22Rv1 (cell line): ENCODE data around the gene SLC35F3.

Source experiments
- H3K27ac ChIP-seq: fragments of 450-650 bp; 2 replicates; pipeline ENCODE4 v1.5.1; 2017
- ZFX ChIP-seq: fragments of 450-650 bp; IDR thresholded peaks from 2 replicates; pipeline ENCODE4 v1.6.1; 2017; ENCODE audit warnings: antibody characterized with exemption, borderline replicate concordance
- TF ChIP-seq, protein P1 (sequence below): fragments of 450-650 bp; IDR thresholded peaks from 2 replicates; pipeline ENCODE4 v1.5.1; 2017; ENCODE audit warnings: mild to moderate bottlenecking

The SLC35F3 gene

GRCh38 chr1:234139966-234140365 lies 235.5 kb downstream of the SLC35F3 start:
- TF ChIP-seq ZFX, result no peak
- TF ChIP-seq, protein P1, sequence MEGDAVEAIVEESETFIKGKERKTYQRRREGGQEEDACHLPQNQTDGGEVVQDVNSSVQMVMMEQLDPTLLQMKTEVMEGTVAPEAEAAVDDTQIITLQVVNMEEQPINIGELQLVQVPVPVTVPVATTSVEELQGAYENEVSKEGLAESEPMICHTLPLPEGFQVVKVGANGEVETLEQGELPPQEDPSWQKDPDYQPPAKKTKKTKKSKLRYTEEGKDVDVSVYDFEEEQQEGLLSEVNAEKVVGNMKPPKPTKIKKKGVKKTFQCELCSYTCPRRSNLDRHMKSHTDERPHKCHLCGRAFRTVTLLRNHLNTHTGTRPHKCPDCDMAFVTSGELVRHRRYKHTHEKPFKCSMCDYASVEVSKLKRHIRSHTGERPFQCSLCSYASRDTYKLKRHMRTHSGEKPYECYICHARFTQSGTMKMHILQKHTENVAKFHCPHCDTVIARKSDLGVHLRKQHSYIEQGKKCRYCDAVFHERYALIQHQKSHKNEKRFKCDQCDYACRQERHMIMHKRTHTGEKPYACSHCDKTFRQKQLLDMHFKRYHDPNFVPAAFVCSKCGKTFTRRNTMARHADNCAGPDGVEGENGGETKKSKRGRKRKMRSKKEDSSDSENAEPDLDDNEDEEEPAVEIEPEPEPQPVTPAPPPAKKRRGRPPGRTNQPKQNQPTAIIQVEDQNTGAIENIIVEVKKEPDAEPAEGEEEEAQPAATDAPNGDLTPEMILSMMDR, result no peak
- no peak overlapping the region for H3K27ac ChIP-seq

GRCh38 chr1:234140388-234140787 lies 235.9 kb downstream of the SLC35F3 start:
- TF ChIP-seq ZFX, result no peak
- TF ChIP-seq, protein P1, result no peak
- H3K27ac ChIP-seq, result no peak overlapping the region

DNA sequence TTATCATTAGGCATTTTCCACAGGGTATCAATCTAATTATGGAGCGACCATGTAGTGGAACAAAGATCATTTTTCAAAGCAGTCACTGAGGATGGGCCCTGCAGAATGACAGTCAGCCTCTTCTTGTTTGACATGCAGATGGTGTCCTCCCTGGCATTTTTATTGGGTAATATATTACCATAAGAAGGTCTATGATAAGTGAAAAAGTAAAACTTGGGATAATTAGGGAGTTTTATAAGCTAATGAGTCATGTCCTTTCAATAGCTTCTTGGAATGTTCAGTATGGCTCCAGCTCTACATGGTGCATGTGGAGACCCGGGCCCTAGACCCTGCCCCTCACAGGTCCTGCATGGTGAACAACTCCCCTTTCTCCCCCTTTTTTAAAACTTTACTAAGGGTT lies 236.5 kb downstream of the SLC35F3 start:
- TF ChIP-seq, protein P1, result no peak
- TF ChIP-seq ZFX, result no peak
- H3K27ac ChIP-seq, result no peak overlapping the region

GRCh38 chr1:234143681-234144080 lies 239.2 kb downstream of the SLC35F3 start:
- TF ChIP-seq, protein P1, result no peak
- TF ChIP-seq ZFX, result no peak
- no peak overlapping the region for H3K27ac ChIP-seq

DNA sequence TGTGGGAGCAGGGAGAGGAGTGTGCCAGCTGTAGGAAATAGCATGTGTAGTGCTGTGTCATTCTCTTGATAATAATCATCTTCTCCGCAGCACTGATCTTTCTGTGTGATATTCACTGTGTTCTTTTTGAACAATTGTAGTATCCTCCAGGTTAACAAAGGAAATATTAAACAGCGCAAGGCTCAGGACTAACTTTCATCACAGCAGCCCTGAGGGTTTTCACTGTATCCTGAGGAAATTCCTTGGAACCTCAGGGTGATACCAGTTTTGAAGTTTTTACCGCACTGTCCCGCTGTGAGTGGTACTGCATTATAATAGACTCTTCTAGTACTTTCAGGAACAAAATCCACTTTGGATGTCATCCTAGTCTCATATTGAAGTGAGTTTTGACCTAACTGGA lies 240.4 kb downstream of the SLC35F3 start:
- no peak overlapping the region for H3K27ac ChIP-seq
- TF ChIP-seq ZFX, result no peak
- TF ChIP-seq, protein P1, result no peak

- H3K27ac ChIP-seq, result no peak overlapping the region
- no peak for TF ChIP-seq ZFX
- TF ChIP-seq, protein P1, result no peak
Measured at GRCh38 chr1:234148350-234148749, 243.9 kb downstream of the SLC35F3 start.

DNA sequence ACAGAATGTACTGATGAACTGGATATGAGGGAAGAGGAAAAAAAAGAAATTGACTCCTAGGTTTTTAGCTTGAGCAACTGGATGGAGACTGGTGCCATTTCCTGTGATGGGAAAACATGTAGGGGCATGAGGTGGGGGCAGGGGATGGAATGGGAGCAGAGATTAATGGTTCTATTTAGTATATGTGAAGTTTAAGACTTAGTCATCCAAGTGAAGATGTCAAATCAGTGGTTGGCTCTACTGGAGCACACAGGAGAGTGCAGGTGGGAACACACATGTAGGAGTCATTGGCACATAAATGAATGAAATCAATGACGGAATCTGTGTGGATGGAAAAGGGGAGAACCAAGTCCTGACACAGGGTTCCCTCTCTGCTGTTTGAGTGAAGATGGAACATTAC lies 244.3 kb downstream of the SLC35F3 start:
- H3K27ac ChIP-seq, result no peak overlapping the region
- no peak for TF ChIP-seq ZFX
- TF ChIP-seq, protein P1, result no peak
